ENCODE results near the gene SNRPN.
"Not testable (repeated sequence)": the region's sequence is repeated elsewhere in the genome, so short reads cannot be mapped to it uniquely, and the experiment has no call there.

Gene SNRPN

DNA sequence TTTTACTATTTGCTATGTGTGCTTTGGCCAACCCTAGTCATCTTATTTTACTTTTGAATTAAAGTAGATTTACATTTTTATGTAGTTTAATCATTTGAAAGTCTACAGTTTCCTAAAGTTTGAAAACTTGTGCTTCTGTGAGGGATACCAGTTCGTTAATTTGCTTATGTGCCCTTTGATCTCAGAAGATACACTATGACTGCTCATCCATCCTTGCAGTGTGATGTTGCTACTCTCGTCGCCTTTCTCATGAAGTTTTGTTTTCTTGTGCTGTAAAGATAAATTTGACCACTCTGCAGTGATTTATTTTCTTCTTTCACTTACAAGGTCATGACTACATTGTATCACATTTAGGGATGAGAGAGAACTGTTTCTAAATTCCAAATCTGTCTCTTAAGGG lies 16.3 kb downstream of the SNRPN start:
- DNase-seq (ENCODE audit: low read depth, low spot score), result no peak

DNA sequence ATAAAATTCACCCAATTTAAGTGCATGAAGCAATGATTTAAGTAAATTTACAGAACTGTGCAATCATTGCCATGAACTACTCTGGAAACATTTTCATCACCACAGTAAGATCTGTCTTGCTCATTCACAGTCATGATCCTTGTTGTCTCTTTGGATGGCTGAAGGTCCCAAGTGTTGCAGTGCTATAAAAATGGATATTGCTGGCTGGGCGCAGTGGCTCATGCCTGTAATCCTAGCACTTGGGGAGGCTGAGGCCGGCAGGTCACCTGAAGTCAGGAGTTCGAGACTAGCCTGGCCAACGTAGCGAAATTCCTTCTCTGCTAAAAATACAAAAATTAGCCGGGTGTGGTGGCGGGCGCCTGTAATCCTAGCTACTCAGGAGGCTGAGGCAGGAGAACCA lies 17.0 kb downstream of the SNRPN start:
- DNase-seq (ENCODE audit: low read depth, low spot score), result no peak

DNA sequence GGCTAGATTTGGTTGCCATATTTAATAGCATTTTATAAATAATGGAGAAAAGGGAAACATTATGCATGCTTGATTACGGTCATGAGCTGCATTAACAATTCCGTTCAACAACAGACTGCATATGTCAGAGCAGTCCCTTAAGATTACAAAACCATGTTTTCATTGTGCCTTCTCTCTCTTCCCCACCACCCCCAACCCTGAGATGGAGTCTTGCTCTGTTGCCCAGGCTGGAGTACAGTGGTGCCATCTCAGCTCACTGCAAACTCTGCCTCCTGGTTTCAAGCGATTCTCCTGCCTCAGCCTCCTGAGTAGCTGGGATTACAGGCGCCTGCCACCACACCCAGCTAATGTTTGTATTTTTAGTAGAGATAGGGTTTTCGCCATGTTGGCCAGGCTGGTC lies 17.9 kb downstream of the SNRPN start:
- DNase-seq (ENCODE audit: low read depth, low spot score), result not testable (repeated sequence)

DNA sequence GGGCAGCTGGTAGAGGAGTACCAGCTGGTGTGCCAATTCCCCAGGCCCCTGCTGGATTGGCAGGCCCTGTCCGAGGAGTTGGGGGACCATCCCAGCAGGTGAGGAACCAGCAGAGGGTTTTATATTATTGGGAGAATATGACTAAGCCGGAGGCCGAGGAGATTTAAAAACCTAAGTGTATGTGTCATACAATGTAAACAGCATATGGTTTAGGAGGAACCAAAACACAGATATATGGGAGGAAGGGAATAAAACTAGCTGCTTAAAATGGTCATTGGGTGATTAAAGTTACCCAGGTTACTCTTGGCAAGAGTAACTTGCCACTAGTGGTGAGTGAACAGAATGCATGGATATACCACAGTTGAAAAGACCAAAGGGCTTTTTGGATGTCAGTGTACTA lies 22.1 kb downstream of the SNRPN start:
- no peak for DNase-seq (ENCODE audit: low read depth, low spot score)

DNA sequence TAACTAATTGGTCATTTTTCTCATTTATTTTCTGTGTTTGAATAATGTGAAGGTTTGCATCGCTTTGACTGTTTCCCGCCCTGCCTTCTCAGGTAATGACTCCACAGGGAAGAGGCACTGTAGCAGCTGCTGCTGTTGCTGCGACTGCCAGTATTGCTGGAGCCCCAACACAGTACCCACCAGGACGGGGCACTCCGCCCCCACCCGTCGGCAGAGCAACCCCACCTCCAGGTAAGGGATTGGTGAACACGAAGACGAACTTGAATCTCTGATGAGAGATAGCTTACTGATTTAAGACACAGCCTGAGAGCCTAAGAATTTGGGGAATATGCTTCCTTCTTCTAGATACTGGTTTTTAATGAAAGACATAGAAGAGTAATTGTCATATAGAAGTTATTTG lies 22.9 kb downstream of the SNRPN start:
- DNase-seq (ENCODE audit: low read depth, low spot score), result no peak

DNA sequence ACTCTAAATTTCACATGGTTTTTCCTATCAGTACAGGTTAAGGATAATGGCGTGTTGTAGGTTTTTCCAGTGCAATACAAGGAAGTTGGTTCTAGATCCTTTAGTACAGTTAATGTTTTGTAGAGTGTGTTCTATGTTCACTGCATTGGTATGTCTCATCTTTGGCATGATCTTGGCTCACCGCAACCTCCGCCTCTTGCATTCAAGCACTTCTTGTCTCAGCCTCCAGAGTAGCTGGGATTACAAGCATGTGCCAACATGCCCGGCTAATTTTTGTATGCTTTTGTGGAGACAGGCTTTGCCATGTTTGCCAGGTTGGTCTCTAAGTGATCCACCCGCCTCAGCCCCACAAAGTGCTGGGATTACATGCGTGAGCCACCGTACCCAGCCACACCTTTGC lies 30.4 kb downstream of the SNRPN start:
- DNase-seq (ENCODE audit: low read depth, low spot score), result no peak

DNA sequence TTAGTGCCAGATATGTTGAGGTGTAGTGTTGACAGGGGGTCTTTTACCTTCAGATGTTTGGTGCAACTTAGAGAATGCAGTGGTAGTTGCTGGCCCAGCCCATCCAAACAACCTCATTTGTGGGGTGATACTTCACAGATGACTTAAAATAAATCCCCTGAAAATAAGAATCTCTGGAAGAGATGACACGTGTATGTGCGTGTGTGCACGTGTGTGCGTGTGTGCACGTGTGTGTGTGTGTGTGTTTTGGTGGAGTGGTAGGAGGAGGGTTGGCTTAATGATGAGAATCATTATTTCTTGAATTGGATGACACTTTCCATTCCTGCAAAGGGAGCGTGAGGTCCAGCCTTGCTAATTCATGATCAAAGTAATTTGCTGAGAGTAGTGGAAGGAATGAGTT lies 31.9 kb downstream of the SNRPN start:
- no peak for DNase-seq (ENCODE audit: low read depth, low spot score)

DNA sequence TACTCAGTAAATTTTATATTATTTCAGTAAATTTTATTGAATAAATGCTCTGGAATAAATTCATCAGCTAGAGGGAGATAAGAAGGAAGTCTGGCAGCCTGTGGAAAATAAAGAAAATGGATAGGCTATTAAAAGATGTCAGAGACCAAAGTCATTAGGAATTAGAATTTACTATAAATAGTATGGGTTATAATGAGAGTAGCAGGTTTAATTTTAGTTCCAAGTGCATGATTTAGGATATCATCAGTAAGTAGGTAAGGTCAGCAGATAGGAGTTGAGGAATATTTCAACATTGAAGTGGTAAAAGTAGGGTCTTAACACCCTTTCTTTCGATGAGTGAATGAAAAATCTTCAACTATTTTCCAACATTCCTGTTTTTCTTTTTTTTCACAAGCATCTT lies 64.6 kb downstream of the SNRPN start:
- no peak for DNase-seq (ENCODE audit: low read depth, low spot score)

DNA sequence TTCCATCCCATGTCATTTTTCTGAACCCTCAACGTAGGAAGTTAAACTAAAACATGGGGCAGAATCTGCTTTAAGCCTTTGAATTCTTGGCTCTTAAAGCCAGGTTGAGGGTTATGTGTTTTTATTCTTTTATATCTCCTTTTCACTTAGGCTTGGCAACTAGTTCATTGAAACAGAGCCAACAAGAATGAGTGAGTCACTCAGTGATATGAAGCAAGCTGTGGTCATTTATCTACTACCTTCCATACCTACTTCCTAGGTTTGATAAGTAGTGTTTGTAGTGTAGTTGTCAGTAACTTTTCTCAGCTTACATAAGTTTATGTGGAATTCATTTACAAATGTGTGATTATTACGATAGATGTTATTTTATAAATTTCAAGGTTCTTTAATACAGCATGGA lies 67.4 kb downstream of the SNRPN start:
- no peak for DNase-seq (ENCODE audit: low read depth, low spot score)

Data from ELF-1 (cell line).